Activated naive CD8-positive, alpha-beta T cell treated with anti-CD3 and anti-CD28 coated beads, Interleukin-2, amount 10 ng/mL, durations not matched to agents 7 days and 5 days (primary cell): Measurements from ENCODE around the gene LHX5. TPM values are rescaled to one million over a fixed set of nuclear protein-coding genes. Genes with fewer than 3 reads are reported as not detected.
A peak's percentile ranks its signal among the peaks of the same experiment; 100 is the strongest.

Source experiments
- ATAC-seq: fragments of 150-1000 bp; cut with Tn5 transposase; one replicate; pipeline ENCODE4 v1.10.0; 2021; ENCODE audit warnings: low read depth, moderate library complexity
- POLR2A ChIA-PET: fragments of 350-600 bp; sonication (Branson Sonifier 250); formaldehyde crosslinking; loops from one replicate; lab custom pipeline; 2021; ENCODE audit warnings: antibody characterized with exemption; lab: Charles Lee
- DNase-seq: peaks from one replicate; pipeline ENCODE4 v3.0.0; 2021
- H3K27ac Mint-ChIP-seq: one replicate; pipeline ENCODE4 v1.8.0; 2022; ENCODE audit warnings: mild to moderate bottlenecking, mixed read lengths
- H3K27me3 Mint-ChIP-seq: one replicate; pipeline ENCODE4 v1.8.0; 2022; ENCODE audit warnings: mild to moderate bottlenecking, moderate library complexity, mixed read lengths
- H3K36me3 Mint-ChIP-seq: one replicate; pipeline ENCODE4 v1.8.0; 2021; ENCODE audit warnings: mild to moderate bottlenecking, mixed read lengths
- H3K4me1 Mint-ChIP-seq: one replicate; pipeline ENCODE4 v1.8.0; 2021; ENCODE audit warnings: mixed read lengths
- H3K4me3 Mint-ChIP-seq: one replicate; pipeline ENCODE4 v1.8.0; 2022; ENCODE audit warnings: mild to moderate bottlenecking, moderate library complexity, mixed read lengths
- H3K9me3 Mint-ChIP-seq: one replicate; pipeline ENCODE4 v1.8.0; 2021; ENCODE audit warnings: mixed read lengths
- total RNA-seq, 2 experiments: library from RNA; stranded (reverse); gene quantifications; one replicate each; pipeline ENCODE4 v1.2.3, GENCODE V29; 2021

The LHX5 gene
- total RNA-seq, 2 experiments from 2014 or later: not detected

DNA sequence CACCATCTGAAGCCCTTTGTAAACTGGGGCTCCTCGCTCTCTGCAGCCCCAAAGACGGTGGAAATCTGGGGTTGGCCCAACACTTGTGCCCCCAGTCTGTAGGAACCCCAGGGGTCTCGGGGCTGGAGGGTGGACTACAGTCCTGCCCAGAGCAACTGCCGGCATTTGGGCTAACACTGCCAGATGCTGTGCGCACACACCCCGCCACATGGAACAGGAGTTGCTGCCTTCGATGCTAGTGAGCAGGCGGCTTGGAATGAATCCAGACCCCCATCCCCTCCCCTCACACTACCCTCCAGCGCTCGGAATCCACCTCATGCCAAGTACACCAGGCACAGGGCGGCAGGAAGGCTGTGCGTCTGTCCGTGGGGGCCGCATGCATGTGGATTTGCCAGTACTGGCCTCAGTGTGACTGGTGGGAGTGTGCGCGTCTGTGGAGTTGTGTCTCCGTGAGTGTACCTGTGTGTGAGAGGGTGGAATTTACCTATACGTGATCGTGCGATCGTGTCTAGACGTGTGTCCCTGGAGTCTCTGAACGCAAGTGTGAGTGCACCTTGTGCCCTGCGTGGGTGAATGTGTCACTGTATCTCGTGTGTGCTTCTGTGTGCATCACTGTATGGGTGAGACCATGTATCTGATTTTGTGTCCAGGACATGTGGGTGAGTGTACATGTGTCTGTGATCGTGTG, 5.1 kb downstream of the LHX5 start:
- peak overlapping the region; percentile 26 for H3K4me3 Mint-ChIP-seq
- H3K36me3 Mint-ChIP-seq: no peaks in the 10 kb centered on the region
- H3K4me1 Mint-ChIP-seq: peaks cover 26% of the 10 kb centered on the region
- peaks cover 3% of the 10 kb centered on the region for H3K9me3 Mint-ChIP-seq
- peak overlapping the region; percentile 7 for H3K27ac Mint-ChIP-seq
- no peak for ATAC-seq
- no peak for DNase-seq
- POLR2A ChIA-PET: no interaction called here
- peaks cover 79% of the 10 kb centered on the region for H3K27me3 Mint-ChIP-seq

DNA sequence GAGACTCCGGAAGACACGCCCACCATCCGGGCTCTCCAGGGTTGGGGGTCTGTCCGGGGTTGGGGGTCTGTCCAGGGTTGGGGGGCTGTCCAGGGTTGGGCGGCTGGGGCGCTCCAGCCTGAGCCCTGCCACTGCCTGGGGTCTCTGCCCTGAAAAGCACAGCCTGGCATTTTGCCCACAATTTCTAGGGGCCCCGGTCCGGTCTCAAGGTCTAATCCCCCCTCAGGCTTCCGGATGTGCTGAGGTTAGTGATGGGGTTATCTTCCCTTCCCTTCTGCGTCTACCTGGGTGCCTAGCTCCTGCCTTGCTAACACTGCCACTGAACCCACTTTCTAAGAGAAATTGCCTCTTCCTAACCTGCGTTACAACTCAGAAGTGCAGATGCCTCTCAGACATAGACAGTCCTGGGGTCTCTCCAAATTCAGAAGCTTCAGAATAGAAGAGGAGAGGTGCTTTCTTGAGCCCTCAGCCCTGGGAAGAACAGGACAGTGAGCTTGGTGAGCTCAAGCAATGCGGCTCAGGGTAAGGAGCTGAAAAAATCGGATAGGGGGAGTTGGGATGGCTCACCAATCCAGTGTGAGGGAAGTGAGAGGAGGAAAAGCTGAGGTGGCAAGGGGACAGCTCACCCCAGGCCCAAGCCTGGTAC, 5.7 kb downstream of the LHX5 start:
- Mint-ChIP-seq H3K9me3 (peaks cover 3% of the 10 kb centered on the region), H3K4me3 (peak overlapping the region; percentile 39), H3K36me3 (no peaks in the 10 kb centered on the region), H3K4me1 (peaks cover 27% of the 10 kb centered on the region), H3K27ac (peak overlapping the region; percentile 48), H3K27me3 (peaks cover 81% of the 10 kb centered on the region)
- ATAC-seq (no peak), DNase-seq (no peak)
- POLR2A ChIA-PET: no interaction called here

DNA sequence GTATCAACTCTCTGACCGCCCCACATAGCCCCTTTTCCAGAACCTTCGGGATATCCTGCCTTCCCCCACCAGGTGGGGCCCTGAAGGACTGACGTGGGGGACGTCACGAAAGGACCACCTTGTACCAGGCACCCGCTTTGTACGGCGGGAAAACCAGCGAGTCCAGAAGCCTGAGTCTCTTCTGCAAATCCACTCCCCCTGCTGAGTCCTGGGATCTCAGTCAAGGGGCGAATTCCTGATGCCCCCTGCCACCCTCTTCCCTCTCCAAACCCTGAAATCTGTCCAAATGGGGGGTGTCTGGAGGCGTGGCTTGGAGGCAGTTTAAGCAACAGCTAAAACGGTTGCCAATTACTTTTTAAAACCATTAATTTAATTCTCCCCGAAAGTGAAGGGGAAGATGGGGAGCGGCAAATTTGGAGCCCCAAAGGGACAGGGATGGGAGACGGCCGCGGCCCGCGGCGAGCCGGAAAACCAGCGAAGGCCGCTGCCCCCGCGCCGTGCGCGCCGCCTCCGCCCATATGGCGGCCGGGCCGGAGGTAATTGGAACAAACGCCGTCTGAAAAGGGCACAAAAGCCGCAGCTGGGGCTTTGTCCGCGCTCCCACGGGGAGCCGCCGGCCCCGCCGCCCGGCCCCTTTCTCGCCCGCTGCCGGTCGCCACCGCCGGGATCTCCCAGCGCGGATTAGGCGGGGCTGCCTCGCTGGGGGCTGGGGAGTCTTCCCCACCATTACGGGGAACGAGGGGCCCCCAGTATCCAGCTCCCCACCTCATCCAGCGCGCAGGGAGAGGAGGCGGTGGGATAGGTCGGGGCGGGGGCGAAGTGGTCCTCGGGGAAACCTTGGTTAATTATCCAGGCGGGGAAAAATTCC, 6.6 kb downstream of the LHX5 start:
- H3K4me1 Mint-ChIP-seq: peaks cover 25% of the 10 kb centered on the region
- H3K27me3 Mint-ChIP-seq: peaks cover 78% of the 10 kb centered on the region
- no peaks in the 10 kb centered on the region for H3K36me3 Mint-ChIP-seq
- ATAC-seq: no peak
- H3K9me3 Mint-ChIP-seq: peaks cover 3% of the 10 kb centered on the region
- POLR2A ChIA-PET: no interaction called here
- DNase-seq: no peak
- peak overlapping the region; percentile 28 for H3K4me3 Mint-ChIP-seq
- no peak overlapping the region for H3K27ac Mint-ChIP-seq

DNA sequence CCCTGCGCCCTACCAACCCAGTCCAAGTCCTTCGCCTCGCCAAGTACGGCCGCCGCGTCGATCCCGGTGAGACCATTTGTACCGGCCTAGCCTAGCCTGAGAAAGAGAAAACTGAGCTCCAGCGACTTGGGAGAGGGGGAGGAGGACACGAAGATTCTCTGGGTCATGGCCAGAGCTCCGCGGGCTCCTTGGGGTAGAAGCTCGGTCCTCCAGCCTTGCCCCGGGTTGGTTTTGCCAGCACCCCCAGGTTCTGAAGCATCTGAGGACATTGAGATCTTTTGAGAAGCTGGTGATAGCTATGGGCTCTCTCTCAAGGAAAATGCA, 7.3 kb downstream of the LHX5 start:
- ATAC-seq: no peak

DNA sequence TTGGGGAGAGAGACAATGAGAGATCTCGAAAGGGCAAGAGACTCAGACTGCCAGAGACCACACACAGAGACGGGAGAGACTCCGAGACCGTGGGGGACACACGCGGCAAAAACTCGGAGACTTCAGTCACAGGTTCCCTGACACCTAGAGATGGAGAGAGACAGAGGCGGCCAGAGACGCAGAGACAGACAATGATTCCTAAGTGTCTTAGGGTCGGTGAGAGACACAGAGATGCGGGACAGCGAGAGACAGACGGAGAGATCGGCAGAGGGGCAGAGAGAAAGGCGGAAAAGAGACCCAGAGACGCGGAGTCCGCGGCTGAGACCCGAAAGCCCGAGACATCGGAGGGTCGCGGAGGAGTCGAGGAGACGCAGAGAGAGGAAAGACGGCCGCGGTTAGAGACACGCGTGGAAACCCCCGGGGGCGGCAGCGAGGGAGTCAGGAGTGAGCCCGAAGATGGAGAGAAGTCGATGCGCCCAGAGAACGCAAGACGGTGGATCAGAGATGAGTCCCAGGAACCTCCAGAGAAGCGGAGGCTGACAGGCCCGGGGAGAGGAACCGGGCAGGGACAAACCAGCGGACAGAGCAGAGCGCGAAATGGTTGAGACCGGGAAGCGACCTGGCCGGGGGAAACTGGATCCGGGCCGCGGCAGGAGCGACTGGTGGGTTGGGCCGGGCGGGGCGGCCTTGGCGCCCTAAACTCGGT, 7.8 kb downstream of the LHX5 start:
- Mint-ChIP-seq H3K36me3 (no peaks in the 10 kb centered on the region), H3K27ac (peak overlapping the region; percentile 80), H3K4me1 (peaks cover 25% of the 10 kb centered on the region), H3K4me3 (peak overlapping the region; percentile 46), H3K27me3 (peaks cover 71% of the 10 kb centered on the region), H3K9me3 (peaks cover 3% of the 10 kb centered on the region)
- ATAC-seq (no peak), DNase-seq (no peak)
- POLR2A ChIA-PET: no interaction called here

More for the DNA sequence above, 7.3 kb downstream of the LHX5 start:
- Mint-ChIP-seq H3K27ac (no peak overlapping the region), H3K36me3 (no peaks in the 10 kb centered on the region), H3K9me3 (peaks cover 3% of the 10 kb centered on the region), H3K27me3 (peaks cover 75% of the 10 kb centered on the region), H3K4me1 (peaks cover 25% of the 10 kb centered on the region), H3K4me3 (no peak overlapping the region)
- POLR2A ChIA-PET: no interaction called here
- DNase-seq: no peak

DNA sequence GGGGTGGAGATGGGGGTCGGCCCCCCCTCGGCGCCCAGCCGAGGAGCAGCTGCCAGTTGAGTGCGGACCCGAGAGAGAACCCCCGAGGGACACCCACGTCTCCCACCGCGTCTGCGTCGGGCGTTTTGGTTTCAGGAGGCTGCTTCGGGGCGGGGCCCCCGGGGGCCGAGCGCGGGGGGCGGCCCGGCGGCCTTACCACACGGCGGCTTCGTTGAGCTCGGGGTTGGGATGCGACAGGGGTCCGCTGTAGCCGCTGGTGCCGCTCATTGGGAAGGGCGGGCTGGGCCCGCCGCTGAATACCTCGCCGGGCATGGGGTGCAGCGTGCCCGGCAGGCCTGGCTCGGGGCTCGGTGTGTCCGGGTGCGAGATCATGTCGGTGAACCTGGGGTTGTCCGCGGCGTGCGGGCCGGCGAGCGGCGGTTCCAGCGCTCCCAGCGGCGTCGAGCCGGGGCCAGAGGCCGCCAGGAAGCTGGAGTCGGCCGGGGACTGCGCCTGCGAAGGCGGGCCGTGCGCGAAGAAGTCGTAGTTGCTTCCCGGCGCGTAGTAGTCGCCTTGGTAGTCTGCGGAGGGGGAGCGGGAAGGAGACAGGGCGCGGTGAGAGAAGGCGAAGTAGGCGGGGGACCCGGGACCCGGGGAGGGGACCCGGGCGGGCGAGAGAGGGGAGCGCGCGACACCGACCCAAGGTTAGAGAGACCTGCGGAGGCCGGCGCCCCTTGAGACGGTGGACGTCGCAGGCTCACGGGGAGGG, 8.5 kb downstream of the LHX5 start:
- Mint-ChIP-seq H3K9me3 (peaks cover 3% of the 10 kb centered on the region), H3K27me3 (peaks cover 67% of the 10 kb centered on the region), H3K27ac (peak overlapping the region; percentile 80), H3K4me1 (peaks cover 25% of the 10 kb centered on the region), H3K4me3 (peak overlapping the region; percentile 47), H3K36me3 (no peaks in the 10 kb centered on the region)
- POLR2A ChIA-PET: no interaction called here
- DNase-seq: peak; percentile 44
- no peak for ATAC-seq

DNA sequence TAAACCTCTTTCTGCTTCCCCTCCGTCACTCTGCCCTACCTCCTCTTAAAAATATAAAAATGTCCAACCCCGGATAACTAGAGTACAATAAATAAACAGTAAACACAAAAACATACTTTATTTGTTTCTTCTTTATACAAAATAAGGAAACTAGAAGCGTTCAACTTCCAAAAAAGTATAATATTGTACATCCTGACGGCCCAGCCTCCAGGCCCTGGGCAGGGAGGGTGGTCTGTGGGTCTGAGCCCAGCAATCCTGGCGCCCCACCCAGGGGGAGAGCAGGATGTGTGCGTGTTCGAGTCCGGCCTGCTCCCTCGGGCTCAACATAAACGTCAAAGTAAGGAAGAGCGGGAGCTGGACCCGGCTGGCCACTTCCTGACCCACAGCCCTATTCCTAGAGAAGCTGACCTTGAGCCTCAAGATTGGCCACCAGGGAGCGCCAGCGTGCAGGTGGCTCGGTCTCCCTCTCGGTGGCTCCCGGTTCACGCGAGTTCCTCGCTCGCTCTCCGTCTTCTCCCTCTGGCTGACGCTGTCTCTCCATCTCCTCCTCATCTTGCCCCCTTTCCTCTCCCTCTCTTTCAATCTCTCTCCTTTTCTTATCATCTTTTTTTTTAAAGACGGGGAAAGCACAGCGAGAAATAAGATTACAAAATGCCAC, 9.4 kb downstream of the LHX5 start:
- H3K27ac Mint-ChIP-seq: peak overlapping the region; percentile 67
- peaks cover 63% of the 10 kb centered on the region for H3K27me3 Mint-ChIP-seq
- POLR2A ChIA-PET: no interaction called here
- peak; percentile 81 for DNase-seq
- peaks cover 3% of the 10 kb centered on the region for H3K9me3 Mint-ChIP-seq
- peak overlapping the region; percentile 71 for H3K4me3 Mint-ChIP-seq
- H3K4me1 Mint-ChIP-seq: peaks cover 25% of the 10 kb centered on the region
- H3K36me3 Mint-ChIP-seq: no peaks in the 10 kb centered on the region
- peak; percentile 54 for ATAC-seq

DNA sequence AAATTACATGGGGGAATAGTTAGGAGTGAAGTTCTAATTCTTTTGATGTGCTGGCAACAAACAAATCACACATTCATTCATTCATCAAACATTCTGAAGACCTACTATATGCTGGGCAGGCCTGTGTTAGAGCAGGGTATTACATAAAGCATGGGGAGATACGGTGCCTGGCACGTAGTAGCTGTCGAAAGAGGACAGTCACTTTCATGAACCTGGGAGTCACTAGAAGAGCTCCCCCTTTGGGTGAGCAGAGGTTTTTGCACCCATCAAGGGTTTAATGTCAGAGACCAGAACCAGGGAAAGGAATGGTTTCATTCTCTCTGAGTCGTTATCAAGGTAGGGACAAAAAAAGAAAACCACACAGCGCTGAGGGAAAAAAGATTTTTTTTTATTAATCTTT, 10.0 kb downstream of the LHX5 start:
- POLR2A ChIA-PET: interaction anchor here (0.5 kb wide), 1 partner anchor 226 kb away, joined by 3 read pairs; no protein-coding TSS in a partner anchor
- Mint-ChIP-seq H3K9me3 (peaks cover 3% of the 10 kb centered on the region), H3K27me3 (peaks cover 60% of the 10 kb centered on the region), H3K36me3 (no peaks in the 10 kb centered on the region), H3K4me1 (peaks cover 22% of the 10 kb centered on the region), H3K27ac (no peak overlapping the region), H3K4me3 (no peak overlapping the region)
- ATAC-seq (no peak), DNase-seq (no peak)

DNA sequence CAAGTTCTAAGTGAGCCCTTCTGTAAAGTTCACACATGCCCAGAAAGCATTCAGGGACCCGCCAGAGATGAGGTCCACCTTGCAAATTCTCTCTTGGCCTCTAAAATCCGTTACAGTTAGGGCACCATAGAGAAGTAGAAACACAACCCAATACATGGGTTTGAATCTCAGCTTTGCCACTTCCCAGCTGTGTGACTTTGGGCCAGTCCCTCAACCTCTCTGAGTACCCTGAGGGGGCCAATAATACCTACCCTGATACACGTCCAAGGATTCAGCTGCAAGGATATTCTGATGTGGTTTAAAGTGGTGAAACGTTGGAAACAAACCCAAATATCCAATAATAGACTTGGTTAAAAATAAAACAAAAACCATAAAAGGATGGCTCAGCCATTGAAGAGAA, 11.7 kb downstream of the LHX5 start:
- Mint-ChIP-seq H3K36me3 (no peaks in the 10 kb centered on the region), H3K4me1 (peaks cover 20% of the 10 kb centered on the region), H3K4me3 (no peak overlapping the region), H3K27ac (no peak overlapping the region), H3K9me3 (peaks cover 3% of the 10 kb centered on the region), H3K27me3 (peaks cover 50% of the 10 kb centered on the region)
- DNase-seq: no peak
- no peak for ATAC-seq
- POLR2A ChIA-PET: no interaction called here

DNA sequence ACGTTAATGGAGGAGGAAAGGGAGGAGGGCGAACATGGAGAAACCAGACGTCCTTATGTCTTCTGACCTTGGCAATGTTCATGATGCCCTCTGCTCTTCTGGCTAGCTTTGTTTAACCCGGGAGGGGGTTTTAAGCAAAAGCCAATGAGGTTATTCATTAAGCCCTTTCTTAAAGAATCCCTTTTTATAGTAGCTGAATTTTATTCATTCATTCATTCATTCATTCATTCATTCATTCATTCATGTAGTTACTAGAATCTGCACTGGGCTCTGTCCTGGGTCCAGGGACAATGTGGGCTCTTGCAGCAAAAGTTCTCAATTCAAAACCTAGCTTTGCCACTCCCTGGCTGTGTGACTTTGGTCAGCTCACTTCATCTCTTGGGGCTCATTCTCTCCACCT, 14.0 kb downstream of the LHX5 start:
- Mint-ChIP-seq H3K36me3 (no peaks in the 10 kb centered on the region), H3K9me3 (no peaks in the 10 kb centered on the region), H3K4me3 (no peak overlapping the region), H3K4me1 (peaks cover 9% of the 10 kb centered on the region), H3K27ac (no peak overlapping the region), H3K27me3 (peaks cover 32% of the 10 kb centered on the region)
- DNase-seq (no peak), ATAC-seq (no peak)
- POLR2A ChIA-PET: no interaction called here

DNA sequence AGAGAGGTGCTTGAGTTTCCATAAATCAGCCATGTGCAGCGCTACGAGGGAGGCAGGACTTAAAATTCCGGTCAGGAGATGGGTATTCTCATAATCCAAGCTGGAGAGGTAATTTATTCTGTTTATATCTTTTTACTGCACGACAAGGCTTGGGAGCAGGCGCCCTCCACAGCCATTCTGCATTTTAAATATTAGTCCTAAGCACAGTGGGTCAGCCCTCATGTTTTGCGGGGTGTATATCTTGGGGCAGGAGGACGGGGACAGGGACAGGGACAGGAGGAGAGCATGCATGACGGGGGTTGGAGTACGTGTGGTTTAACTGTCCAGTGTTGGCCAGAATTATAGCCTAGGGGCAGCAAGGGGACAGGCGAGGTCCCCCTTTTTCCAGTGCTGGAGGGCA, 14.5 kb downstream of the LHX5 start:
- no peaks in the 10 kb centered on the region for H3K9me3 Mint-ChIP-seq
- ATAC-seq (no peak), DNase-seq (no peak)
- H3K27ac Mint-ChIP-seq: no peak overlapping the region
- no peak overlapping the region for H3K4me3 Mint-ChIP-seq
- POLR2A ChIA-PET: no interaction called here
- peaks cover 28% of the 10 kb centered on the region for H3K27me3 Mint-ChIP-seq
- H3K36me3 Mint-ChIP-seq: no peaks in the 10 kb centered on the region
- peaks cover 6% of the 10 kb centered on the region for H3K4me1 Mint-ChIP-seq

DNA sequence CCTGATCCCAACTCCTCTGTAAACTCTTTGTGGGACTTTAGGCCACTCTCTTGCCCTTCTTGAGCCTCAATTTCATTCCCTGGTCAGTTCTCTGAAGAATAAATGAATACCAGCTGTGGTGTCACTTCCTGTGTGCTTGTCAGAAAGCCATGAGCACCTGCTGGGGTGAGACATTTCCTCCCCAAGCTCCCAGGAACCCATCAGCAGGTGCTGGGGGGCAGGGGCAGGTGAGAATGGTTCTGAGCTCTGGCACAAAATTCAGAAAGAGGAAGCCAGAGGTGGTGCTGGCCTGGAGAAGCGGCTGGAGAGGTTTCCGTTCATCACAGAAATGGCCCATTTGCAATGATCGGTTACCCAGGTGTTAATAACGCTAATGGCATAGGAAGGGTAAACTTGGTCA, 14.9 kb downstream of the LHX5 start:
- DNase-seq (no peak), ATAC-seq (no peak)
- H3K36me3 Mint-ChIP-seq: no peaks in the 10 kb centered on the region
- H3K27me3 Mint-ChIP-seq: peaks cover 24% of the 10 kb centered on the region
- no peak overlapping the region for H3K4me3 Mint-ChIP-seq
- no peak overlapping the region for H3K27ac Mint-ChIP-seq
- H3K9me3 Mint-ChIP-seq: no peaks in the 10 kb centered on the region
- peaks cover 3% of the 10 kb centered on the region for H3K4me1 Mint-ChIP-seq
- POLR2A ChIA-PET: no interaction called here
